Measurements from ENCODE around the gene NFE2L2.
"Not testable (repeated sequence)": the region's sequence is repeated elsewhere in the genome, so short reads cannot be mapped to it uniquely, and the experiment has no call there.

Gene NFE2L2

DNA sequence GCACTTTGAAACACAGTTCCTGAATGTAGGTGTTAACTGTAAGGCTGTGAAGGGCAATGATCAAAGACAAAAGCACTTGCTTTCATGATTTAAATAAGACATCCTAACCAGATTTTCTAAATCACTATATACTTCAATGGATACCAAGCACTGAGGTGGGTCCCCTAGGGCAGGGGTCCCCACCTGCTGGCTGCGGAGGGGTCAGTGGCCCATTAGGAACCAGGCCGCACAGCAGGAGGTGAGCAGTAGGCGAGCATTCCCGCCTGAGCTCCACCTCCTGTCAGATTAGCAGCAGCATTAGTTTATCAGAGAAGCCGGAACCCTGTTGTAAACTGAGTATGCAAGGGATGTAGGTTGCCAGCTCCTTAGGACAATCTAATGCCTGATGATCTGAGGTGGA is 7.1 kb downstream of the NFE2L2 start:
- peaks cover 8% of the 10 kb centered on the region for H3K9me3 Mint-ChIP-seq
- no peak overlapping the region for H3K4me3 Mint-ChIP-seq
- H3K27ac Mint-ChIP-seq = no peak overlapping the region
- no peak for DNase-seq (ENCODE audit: low spot score)
- peaks cover 66% of the 10 kb centered on the region for H3K36me3 Mint-ChIP-seq (ENCODE audit: low read depth)
- H3K4me1 Mint-ChIP-seq (ENCODE audit: low read depth) = peaks cover 63% of the 10 kb centered on the region
- no peaks in the 10 kb centered on the region for H3K27me3 Mint-ChIP-seq (ENCODE audit: low read depth)

DNA sequence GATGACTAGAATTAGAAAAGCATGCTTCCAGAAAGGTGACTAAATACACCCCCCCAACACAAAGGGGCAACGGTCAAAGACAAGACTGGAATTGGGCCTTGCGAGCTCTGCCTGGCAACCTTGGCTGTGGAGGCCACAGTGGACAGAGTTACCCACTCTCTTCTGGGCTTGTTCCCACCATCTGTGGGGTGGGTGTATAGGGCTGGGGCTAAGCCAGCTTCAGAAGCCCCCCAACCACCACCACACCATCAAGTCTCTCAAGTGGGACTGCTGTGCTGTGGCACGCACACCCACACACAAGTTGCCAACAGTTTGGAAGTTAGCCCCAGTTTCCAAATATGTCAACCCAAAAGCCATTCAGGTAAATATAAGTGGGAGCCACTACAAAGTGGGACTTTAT is 7.8 kb downstream of the NFE2L2 start:
- Mint-ChIP-seq H3K4me3 (no peak overlapping the region), H3K9me3 (peaks cover 8% of the 10 kb centered on the region), H3K4me1 (ENCODE audit: low read depth) (peaks cover 64% of the 10 kb centered on the region), H3K27me3 (ENCODE audit: low read depth) (no peaks in the 10 kb centered on the region), H3K27ac (no peak overlapping the region), H3K36me3 (ENCODE audit: low read depth) (peaks cover 64% of the 10 kb centered on the region)
- no peak for DNase-seq (ENCODE audit: low spot score)

DNA sequence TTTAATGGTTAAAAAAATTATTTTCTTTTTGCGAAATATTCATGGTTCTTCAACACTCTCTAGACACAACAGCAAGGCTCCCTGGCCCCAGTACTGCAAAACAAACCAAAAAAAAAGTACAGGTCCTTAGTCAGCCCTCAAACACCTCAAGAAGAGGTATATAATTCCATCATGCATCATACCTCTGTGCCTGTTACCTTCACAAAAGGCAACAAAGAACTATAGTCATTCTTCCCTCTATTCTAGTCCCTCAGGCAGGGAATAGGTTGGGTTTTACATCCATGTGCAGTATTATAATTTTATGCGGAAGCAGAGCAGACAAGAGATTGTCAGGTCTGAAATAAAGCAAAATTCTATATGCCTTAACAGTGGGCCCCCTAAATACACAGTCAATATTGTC is 8.5 kb downstream of the NFE2L2 start:
- Mint-ChIP-seq H3K27me3 (ENCODE audit: low read depth) (no peaks in the 10 kb centered on the region), H3K9me3 (peaks cover 8% of the 10 kb centered on the region), H3K36me3 (ENCODE audit: low read depth) (peaks cover 64% of the 10 kb centered on the region), H3K4me1 (ENCODE audit: low read depth) (peaks cover 61% of the 10 kb centered on the region), H3K27ac (no peak overlapping the region), H3K4me3 (no peak overlapping the region)
- no peak for DNase-seq (ENCODE audit: low spot score)

DNA sequence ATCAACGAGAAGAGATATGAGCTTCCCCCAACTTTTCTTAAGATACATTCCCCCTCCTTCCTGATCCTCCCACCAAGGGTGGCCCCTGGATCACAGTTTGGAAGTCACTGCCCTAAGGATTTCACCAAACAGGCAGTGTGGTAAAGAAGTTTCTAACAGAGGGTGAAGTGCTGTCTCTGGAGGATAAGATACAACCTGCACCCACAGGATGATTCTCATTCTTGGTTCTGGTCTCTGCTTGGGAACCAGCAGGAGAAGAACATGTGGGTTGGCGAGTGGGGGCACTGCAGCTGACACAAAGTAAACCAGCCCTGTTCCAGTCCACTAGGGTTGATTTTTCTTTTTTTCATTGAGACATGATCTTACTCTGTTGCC is 9.3 kb downstream of the NFE2L2 start:
- DNase-seq (ENCODE audit: low spot score) = no peak
- Mint-ChIP-seq H3K27ac (no peak overlapping the region), H3K36me3 (ENCODE audit: low read depth) (peaks cover 62% of the 10 kb centered on the region), H3K27me3 (ENCODE audit: low read depth) (no peaks in the 10 kb centered on the region), H3K9me3 (peaks cover 8% of the 10 kb centered on the region), H3K4me1 (ENCODE audit: low read depth) (peaks cover 65% of the 10 kb centered on the region), H3K4me3 (no peak overlapping the region)

DNA sequence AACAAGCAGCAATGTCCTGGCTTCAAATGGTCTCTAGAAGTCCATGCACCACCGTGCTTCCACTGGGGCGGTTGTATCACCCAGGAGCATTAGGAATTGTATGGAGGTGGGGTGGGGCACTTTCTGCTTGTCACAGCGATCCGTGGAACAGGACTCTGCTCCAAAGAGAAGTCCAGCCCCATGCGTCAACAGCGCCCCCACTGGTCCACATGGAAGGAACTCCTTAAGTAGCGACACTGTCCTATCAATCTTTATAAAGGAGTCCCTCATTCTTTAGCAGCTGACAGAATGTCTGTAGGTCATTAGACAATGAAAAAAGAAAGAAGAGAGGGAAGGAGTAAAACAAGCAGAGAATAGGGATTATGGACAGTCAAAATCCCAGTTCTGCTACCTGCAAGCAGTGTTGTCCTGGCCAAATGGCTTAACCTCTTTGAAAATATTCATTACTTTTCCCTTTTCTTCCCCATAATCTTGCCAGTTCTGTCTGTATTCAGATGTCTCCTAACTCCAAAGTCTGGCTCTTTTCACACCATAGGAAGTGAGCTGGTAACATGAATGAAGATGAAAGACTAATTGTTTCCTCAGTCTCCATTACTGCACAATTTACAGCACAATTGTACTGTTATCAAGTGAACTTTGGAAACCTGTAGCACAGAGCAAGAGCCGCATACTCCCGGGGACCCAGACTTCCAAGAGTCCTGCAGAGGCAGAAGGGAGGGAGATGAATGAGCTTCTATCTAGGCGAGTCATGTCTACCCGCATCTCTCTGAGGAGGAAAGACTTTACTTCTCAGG is 9.9 kb downstream of the NFE2L2 start:
- H3K4me1 Mint-ChIP-seq (ENCODE audit: low read depth) = peaks cover 65% of the 10 kb centered on the region
- DNase-seq (ENCODE audit: low spot score) = no peak
- peaks cover 62% of the 10 kb centered on the region for H3K36me3 Mint-ChIP-seq (ENCODE audit: low read depth)
- peaks cover 8% of the 10 kb centered on the region for H3K9me3 Mint-ChIP-seq
- H3K27me3 Mint-ChIP-seq (ENCODE audit: low read depth) = no peaks in the 10 kb centered on the region
- no peak overlapping the region for H3K4me3 Mint-ChIP-seq
- H3K27ac Mint-ChIP-seq = no peak overlapping the region

DNA sequence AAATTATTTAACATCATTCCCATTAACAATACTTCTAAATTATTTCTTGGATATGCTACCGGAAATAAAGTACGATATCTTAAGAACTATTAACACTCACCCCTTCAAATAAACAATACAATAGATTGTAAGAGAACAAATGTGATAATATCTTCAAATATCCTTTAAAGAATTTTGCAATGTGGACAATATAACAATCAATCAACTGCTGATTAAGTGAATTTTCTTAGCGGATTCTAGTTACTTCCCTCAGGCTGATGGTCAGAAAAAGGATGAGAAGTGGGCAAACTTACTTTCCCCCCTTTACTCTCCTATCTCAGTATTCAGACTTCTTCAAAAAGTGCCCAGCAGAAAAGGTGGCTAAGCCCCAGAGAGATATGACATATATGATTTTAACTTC is 10.8 kb downstream of the NFE2L2 start:
- H3K27ac Mint-ChIP-seq = peak overlapping the region; percentile 28
- H3K27me3 Mint-ChIP-seq (ENCODE audit: low read depth) = no peaks in the 10 kb centered on the region
- H3K4me3 Mint-ChIP-seq = no peak overlapping the region
- no peak for DNase-seq (ENCODE audit: low spot score)
- peaks cover 59% of the 10 kb centered on the region for H3K36me3 Mint-ChIP-seq (ENCODE audit: low read depth)
- H3K4me1 Mint-ChIP-seq (ENCODE audit: low read depth) = peaks cover 63% of the 10 kb centered on the region
- peaks cover 7% of the 10 kb centered on the region for H3K9me3 Mint-ChIP-seq

DNA sequence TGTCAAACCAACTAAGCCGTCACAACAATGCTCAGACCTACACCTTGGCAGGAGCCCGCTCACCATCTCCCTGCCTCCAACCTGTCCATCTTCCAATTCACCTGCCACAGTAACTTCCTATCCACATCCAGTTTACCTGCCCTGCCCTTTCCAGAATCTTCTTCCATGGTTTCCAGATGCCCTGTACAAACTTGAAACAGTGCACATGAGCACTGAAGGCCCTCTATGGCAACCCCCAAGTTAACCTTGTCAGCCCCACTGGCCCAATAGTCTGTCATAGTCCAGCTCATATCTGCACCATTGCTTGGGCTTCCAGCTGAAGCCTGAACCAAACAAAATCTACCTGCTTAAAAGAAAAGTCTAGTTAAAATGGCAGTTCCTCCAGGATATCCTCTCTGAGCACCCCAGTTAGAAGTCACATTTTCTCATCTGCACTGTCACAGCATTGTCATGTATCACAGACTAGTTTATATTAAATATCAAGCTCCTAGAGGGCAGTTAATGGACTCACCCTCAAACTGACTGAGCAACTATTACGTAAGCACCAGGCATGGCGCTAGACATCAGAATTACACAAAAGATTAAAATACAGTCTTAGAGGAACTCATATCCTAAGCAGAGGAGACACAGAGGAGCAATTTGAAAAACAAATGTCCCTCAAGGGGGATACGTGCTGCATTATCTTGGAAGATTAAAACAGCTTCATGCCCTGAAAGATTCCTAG is 11.6 kb downstream of the NFE2L2 start:
- Mint-ChIP-seq H3K27ac (peak overlapping the region; percentile 89), H3K9me3 (no peaks in the 10 kb centered on the region), H3K4me1 (ENCODE audit: low read depth) (peaks cover 60% of the 10 kb centered on the region), H3K4me3 (peak overlapping the region; percentile 40), H3K27me3 (ENCODE audit: low read depth) (no peaks in the 10 kb centered on the region), H3K36me3 (ENCODE audit: low read depth) (peaks cover 54% of the 10 kb centered on the region)
- DNase-seq (ENCODE audit: low spot score) = no peak

DNA sequence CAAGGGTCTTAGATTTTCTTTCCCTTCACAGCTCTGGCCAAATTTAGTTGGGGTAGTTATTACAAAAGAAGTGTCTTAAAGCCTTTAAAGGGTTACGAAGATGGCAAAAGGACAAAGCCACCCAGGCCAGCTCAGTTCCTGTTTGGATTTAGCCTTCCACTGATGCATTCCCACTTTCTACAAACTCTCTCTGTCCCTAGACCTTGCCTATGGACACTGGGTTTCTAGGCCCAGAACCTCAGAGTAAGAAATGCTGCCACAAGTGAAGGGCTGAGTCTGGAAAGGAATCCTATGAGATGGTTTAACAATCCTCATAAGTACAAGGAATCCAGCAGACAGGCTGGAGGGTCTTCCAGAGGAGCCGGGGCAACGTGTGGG is 13.4 kb downstream of the NFE2L2 start:
- peak overlapping the region; percentile 89 for H3K27ac Mint-ChIP-seq
- H3K36me3 Mint-ChIP-seq (ENCODE audit: low read depth) = peaks cover 40% of the 10 kb centered on the region
- peaks cover 58% of the 10 kb centered on the region for H3K4me1 Mint-ChIP-seq (ENCODE audit: low read depth)
- DNase-seq (ENCODE audit: low spot score) = no peak
- no peaks in the 10 kb centered on the region for H3K9me3 Mint-ChIP-seq
- H3K27me3 Mint-ChIP-seq (ENCODE audit: low read depth) = no peaks in the 10 kb centered on the region
- no peak overlapping the region for H3K4me3 Mint-ChIP-seq

DNA sequence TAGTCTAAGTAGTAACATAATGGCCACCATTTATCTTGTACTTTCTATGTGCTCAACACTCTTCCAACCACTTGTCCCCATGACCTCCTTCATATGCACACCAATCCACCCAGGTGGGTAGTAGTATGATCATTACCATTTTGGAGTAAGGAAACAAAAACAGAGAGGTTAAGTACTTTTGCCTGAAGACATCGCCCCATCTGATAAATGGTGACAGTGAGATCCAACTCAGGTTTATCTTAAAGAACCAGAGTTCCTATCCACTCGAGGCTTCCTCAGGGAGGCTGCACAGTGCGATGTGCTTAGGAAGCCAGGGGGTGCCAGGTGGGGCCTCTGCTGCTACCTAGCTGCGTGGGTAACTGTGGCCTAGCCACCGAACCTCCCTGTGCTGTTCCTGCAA is 14.1 kb downstream of the NFE2L2 start:
- no peak for DNase-seq (ENCODE audit: low spot score)
- Mint-ChIP-seq H3K4me1 (ENCODE audit: low read depth) (peaks cover 59% of the 10 kb centered on the region), H3K27me3 (ENCODE audit: low read depth) (no peaks in the 10 kb centered on the region), H3K9me3 (no peaks in the 10 kb centered on the region), H3K36me3 (ENCODE audit: low read depth) (peaks cover 38% of the 10 kb centered on the region), H3K4me3 (no peak overlapping the region), H3K27ac (peak overlapping the region; percentile 6)

DNA sequence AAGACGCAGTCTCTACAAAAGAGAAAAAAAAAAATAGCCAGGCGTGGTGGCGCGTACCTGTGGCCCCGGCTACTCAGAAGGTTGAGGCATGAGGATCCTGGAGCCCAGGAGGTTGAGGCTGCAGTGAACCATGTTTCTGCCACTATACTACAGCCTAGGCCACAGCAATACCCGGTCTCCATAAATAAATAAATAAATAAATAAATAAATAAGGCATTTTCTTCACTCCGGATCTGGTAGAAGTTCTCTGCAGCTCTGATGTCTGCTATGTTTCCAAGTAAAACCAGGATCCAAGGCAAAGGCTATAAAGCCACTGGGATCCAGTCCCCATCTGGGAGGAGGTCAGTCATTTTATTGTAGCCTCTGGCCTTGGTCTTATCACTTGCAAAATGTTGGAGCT is 15.5 kb downstream of the NFE2L2 start:
- H3K27me3 Mint-ChIP-seq (ENCODE audit: low read depth) = no peaks in the 10 kb centered on the region
- H3K36me3 Mint-ChIP-seq (ENCODE audit: low read depth) = peaks cover 38% of the 10 kb centered on the region
- DNase-seq (ENCODE audit: low spot score) = no peak
- H3K4me1 Mint-ChIP-seq (ENCODE audit: low read depth) = peaks cover 51% of the 10 kb centered on the region
- H3K4me3 Mint-ChIP-seq = no peak overlapping the region
- H3K9me3 Mint-ChIP-seq = no peaks in the 10 kb centered on the region
- no peak overlapping the region for H3K27ac Mint-ChIP-seq

DNA sequence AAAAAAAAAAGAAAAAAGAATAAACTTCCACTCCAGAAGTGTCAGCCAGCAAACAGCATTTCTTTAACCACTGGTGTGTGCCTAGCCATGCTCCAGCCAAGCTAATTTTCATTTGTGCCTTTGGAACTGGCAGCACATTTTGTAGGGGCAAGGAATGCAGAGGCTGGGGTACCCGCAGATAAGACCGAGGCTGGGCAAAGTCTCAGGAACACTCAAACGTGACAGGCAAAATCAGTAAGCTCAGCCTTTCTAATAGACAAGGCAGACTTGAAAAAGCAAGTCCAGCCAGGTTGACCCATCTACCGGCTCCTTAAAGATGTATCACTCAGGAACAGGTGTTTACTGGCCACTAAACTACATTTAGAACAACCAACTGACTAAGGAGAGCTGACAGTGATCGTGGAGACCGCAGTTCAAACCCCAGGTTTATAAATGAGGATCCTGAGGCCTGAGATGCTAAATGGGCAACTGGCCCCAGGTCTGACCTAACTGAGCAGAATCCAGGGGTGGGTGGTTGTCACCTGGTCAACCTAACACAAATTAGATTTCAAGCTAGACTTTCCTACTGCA is 16.7 kb downstream of the NFE2L2 start:
- no peak overlapping the region for H3K27ac Mint-ChIP-seq

DNA sequence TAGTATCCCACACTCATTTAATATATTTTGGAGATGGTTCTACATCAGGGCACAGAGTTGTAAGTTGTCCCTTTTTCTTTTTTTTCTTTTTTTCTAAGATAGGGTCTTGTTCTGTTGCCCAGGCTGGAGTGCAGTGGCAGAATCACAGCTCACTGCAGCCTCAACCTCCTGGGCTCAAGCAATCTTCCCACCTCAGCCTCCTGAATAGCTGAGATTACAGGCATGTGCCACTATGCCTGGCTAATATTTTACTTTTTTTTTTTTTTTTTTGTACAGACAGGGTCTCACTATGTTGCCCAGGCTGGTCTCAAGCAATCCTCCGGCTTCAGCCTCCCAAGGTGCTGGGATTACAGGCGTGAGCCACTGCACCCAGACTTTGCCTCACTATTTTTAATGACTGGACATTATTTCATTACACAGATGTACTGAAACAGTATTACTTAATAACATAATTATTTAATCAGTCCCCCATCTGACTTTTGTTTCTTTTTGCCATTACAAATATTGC is 17.9 kb downstream of the NFE2L2 start:
- H3K27ac Mint-ChIP-seq; DNase-seq (ENCODE audit: low spot score); H3K9me3 Mint-ChIP-seq; H3K4me3 Mint-ChIP-seq; H3K27me3 Mint-ChIP-seq (ENCODE audit: low read depth): not testable (repeated sequence)
- H3K4me1 Mint-ChIP-seq (ENCODE audit: low read depth) = peaks cover 52% of the 10 kb centered on the region
- peaks cover 36% of the 10 kb centered on the region for H3K36me3 Mint-ChIP-seq (ENCODE audit: low read depth)

More for the DNA sequence above, 16.7 kb downstream of the NFE2L2 start:
- DNase-seq (ENCODE audit: low spot score) = no peak
- H3K9me3 Mint-ChIP-seq = no peaks in the 10 kb centered on the region
- no peak overlapping the region for H3K4me3 Mint-ChIP-seq
- H3K4me1 Mint-ChIP-seq (ENCODE audit: low read depth) = peaks cover 50% of the 10 kb centered on the region
- peaks cover 32% of the 10 kb centered on the region for H3K36me3 Mint-ChIP-seq (ENCODE audit: low read depth)
- H3K27me3 Mint-ChIP-seq (ENCODE audit: low read depth) = no peaks in the 10 kb centered on the region

DNA sequence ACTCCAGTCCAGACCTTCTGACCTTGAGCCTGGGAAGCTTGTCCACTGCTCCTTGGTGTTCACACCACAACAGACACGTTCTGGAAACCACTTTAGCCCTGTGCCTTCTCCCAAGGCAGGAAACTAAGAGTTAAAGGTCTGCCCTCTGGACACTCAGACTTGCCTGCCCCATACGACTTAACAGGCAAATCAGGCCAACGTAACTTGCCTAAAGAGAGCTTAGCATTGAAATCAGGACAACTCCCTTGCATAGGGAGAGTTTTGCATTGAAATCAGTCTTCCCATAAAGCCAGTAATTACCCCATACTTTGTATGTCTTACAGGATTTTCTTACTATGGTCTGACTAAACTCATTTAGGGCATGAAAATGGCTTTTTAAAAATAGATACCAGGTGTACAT is 18.5 kb downstream of the NFE2L2 start:
- Mint-ChIP-seq H3K36me3 (ENCODE audit: low read depth) (peaks cover 36% of the 10 kb centered on the region), H3K27ac (no peak overlapping the region), H3K4me1 (ENCODE audit: low read depth) (peaks cover 54% of the 10 kb centered on the region), H3K9me3 (no peaks in the 10 kb centered on the region), H3K27me3 (ENCODE audit: low read depth) (no peaks in the 10 kb centered on the region), H3K4me3 (no peak overlapping the region)
- DNase-seq (ENCODE audit: low spot score) = no peak

DNA sequence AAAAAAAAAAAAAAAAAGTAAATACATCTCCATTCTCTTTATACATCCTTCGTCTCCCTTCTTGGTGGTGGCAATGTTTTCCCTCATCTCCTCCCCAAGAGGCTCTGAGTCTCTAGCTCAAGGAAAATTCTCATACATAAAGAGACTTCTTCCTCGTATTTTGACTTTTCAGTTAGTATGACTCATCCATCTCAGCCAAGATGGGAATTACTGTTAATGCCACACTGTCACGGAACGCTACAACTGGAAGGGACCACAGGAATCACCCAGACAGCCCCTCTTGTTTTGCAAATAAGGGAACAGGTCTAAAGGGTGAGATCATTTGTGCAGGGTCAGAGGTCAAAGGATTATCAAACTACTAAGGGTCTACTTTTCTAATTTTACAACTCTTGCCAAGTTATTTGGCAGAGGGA is 19.5 kb downstream of the NFE2L2 start:
- DNase-seq (ENCODE audit: low spot score) = no peak
- Mint-ChIP-seq H3K9me3 (no peaks in the 10 kb centered on the region), H3K27me3 (ENCODE audit: low read depth) (no peaks in the 10 kb centered on the region), H3K36me3 (ENCODE audit: low read depth) (peaks cover 37% of the 10 kb centered on the region), H3K27ac (peak overlapping the region; percentile 61), H3K4me3 (no peak overlapping the region), H3K4me1 (ENCODE audit: low read depth) (peaks cover 54% of the 10 kb centered on the region)

All from T-helper 2 cell treated with Interferon-gamma antibody and Interleukin-4, amounts not matched to agents 5 μg/mL and 100 μg/mL, for 36 hours (primary cell).